ENCODE measurements around the gene EDIL3.

Gene EDIL3

GRCh38 chr5:83964271-83964670 lies 420.4 kb downstream of the EDIL3 start:
- no peak for DNase-seq (ENCODE audit: low read depth)

GRCh38 chr5:83957188-83957587 lies 427.5 kb downstream of the EDIL3 start:
- no peak for DNase-seq (ENCODE audit: low read depth)

- no peak for DNase-seq (ENCODE audit: low read depth)
Observed at GRCh38 chr5:83956386-83956785, 428.3 kb downstream of the EDIL3 start.

GRCh38 chr5:83955916-83956315 lies 428.8 kb downstream of the EDIL3 start:
- no peak for DNase-seq (ENCODE audit: low read depth)

- DNase-seq (ENCODE audit: low read depth) = no peak
Observed at GRCh38 chr5:83947763-83948162, 436.9 kb downstream of the EDIL3 start.

GRCh38 chr5:83946516-83946915 lies 438.2 kb downstream of the EDIL3 start:
- no peak for DNase-seq (ENCODE audit: low read depth)

- DNase-seq (ENCODE audit: low read depth) = no peak
Observed at GRCh38 chr5:83942155-83942554, 442.5 kb downstream of the EDIL3 start.

GRCh38 chr5:83937837-83938236 lies 446.8 kb downstream of the EDIL3 start:
- DNase-seq (ENCODE audit: low read depth) = no peak

GRCh38 chr5:83931969-83932368 lies 452.7 kb downstream of the EDIL3 start:
- no peak for DNase-seq (ENCODE audit: low read depth)

GRCh38 chr5:83927140-83927733 lies 457.4 kb downstream of the EDIL3 start:
- peak; percentile 3 for DNase-seq (ENCODE audit: low read depth)

GRCh38 chr5:83925955-83926337 lies 458.7 kb downstream of the EDIL3 start:
- DNase-seq (ENCODE audit: low read depth) = no peak

- DNase-seq (ENCODE audit: low read depth) = no peak
Observed at GRCh38 chr5:83925321-83925954, 459.2 kb downstream of the EDIL3 start.

- DNase-seq (ENCODE audit: low read depth) = no peak
Observed at GRCh38 chr5:83924891-83925290, 459.8 kb downstream of the EDIL3 start.

GRCh38 chr5:83924171-83924570 lies 460.5 kb downstream of the EDIL3 start:
- no peak for DNase-seq (ENCODE audit: low read depth)

- DNase-seq (ENCODE audit: low read depth) = no peak
Observed at GRCh38 chr5:83922699-83923098, 462.0 kb downstream of the EDIL3 start.

- no peak for DNase-seq (ENCODE audit: low read depth)
Observed at GRCh38 chr5:83921666-83922193, 462.9 kb downstream of the EDIL3 start.

- DNase-seq (ENCODE audit: low read depth) = no peak
Observed at GRCh38 chr5:83919071-83920041, 465.3 kb downstream of the EDIL3 start.

GRCh38 chr5:83917261-83917908 lies 467.3 kb downstream of the EDIL3 start:
- DNase-seq (ENCODE audit: low read depth) = no peak

GRCh38 chr5:83914662-83915418 lies 469.8 kb downstream of the EDIL3 start:
- DNase-seq (ENCODE audit: low read depth) = no peak

GRCh38 chr5:83914199-83914598 lies 470.5 kb downstream of the EDIL3 start:
- DNase-seq (ENCODE audit: low read depth) = no peak

- DNase-seq (ENCODE audit: low read depth) = no peak
Observed at GRCh38 chr5:83913593-83913992, 471.1 kb downstream of the EDIL3 start.

All from stimulated activated CD8-positive, alpha-beta memory T cell treated with anti-CD3 and anti-CD28 coated beads, Interleukin-4, amount 100 ng/mL, for 24 hours (primary cell).